ENCODE measurements around the gene NOVA2.

The NOVA2 gene

DNA sequence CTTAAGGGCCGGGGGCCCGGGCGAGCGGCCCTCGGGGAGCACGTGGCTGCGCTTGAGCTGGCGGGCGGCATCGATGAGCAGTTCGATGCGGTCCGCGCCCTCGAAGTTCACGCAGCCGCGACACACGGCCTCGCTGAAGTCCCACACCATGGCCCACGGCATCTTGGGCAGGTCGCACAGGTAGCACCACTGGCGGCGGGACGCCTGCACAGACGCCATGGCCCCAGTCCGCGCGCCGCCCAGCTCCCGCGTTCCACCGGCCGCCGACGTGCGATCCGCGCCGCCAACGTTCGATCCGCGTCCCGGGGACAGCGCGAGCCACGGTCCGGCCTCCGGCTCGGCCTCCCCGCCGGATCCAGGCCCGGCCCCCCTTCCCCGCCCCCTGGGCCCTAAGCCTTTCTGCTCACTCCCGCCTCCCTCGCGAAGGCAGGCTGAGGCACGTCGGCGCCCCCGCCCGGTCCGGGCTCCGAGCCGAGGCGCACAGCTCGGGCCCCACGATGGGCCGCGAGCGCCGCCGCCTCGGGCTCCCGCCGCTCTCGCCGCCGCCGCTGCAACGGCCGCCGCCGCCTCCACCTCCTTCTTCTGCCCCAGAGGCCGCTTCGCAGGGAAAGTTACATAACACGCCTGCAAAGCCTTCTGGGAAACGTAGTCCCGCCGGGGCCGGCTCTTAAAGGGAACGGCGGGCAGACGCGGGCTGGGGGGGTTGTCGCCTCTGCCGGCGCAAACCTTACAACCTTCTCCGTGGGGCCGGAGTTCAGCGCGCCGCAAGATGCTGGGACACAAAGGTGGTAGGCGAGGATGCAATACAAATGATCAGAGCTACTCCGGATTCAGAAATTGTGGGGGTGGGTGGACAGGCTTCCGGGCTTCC is 87.9 kb downstream of the NOVA2 start, which contains the start of gene IRF2BP1:
Gene IRF2BP1, minus strand, starts transcription at position 586 of the 871 bp plus-strand sequence. Its CDS starts 367 bp downstream, at position 219.
- TF ChIP-seq, protein P1, sequence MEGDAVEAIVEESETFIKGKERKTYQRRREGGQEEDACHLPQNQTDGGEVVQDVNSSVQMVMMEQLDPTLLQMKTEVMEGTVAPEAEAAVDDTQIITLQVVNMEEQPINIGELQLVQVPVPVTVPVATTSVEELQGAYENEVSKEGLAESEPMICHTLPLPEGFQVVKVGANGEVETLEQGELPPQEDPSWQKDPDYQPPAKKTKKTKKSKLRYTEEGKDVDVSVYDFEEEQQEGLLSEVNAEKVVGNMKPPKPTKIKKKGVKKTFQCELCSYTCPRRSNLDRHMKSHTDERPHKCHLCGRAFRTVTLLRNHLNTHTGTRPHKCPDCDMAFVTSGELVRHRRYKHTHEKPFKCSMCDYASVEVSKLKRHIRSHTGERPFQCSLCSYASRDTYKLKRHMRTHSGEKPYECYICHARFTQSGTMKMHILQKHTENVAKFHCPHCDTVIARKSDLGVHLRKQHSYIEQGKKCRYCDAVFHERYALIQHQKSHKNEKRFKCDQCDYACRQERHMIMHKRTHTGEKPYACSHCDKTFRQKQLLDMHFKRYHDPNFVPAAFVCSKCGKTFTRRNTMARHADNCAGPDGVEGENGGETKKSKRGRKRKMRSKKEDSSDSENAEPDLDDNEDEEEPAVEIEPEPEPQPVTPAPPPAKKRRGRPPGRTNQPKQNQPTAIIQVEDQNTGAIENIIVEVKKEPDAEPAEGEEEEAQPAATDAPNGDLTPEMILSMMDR (IDR thresholded peaks at IDR 0.05; ENCODE audit: extremely low read depth, missing control alignments) = no peak
- DNase-seq (ENCODE audit: low spot score) = peak; percentile 93

- TF ChIP-seq, protein P1 (IDR thresholded peaks at IDR 0.05; ENCODE audit: extremely low read depth, missing control alignments) = no peak
- DNase-seq (ENCODE audit: low spot score) = peak; percentile 71
Measured at GRCh38 chr19:45884682-45885555, 88.7 kb downstream of the NOVA2 start.

GRCh38 chr19:45883881-45884681 is 89.6 kb downstream of the NOVA2 start:
- DNase-seq (ENCODE audit: low spot score) = no peak
- TF ChIP-seq, protein P1 (IDR thresholded peaks at IDR 0.05; ENCODE audit: extremely low read depth, missing control alignments) = no peak

Measured in GM20000 (cell line).